Mononuclear cell (primary cell): ENCODE measurements around the gene ABCA3. TPM values are rescaled to one million over a fixed set of nuclear protein-coding genes. Genes with fewer than 3 reads are reported as not detected.

Experiments used
- total RNA-seq: library from RNA; depleted of rRNA; stranded (reverse); fragments of >200 nt; gene quantifications from one replicate; pipeline ENCODE4 v1.2.3, GENCODE V29; 2012

Gene ABCA3
- total RNA-seq, 1 donor, result 1.9 TPM

Other genes starting within 250 kb of the ABCA3 start
- 49.6 TPM for gene PKD1, start 204.8 kb downstream of the ABCA3 start, total RNA-seq
- not detected for gene RAB26, start 192.1 kb downstream of the ABCA3 start, total RNA-seq
- 17.9 TPM for gene TRAF7, start 184.9 kb downstream of the ABCA3 start, total RNA-seq
- gene CASKIN1, start 144.1 kb downstream of the ABCA3 start, total RNA-seq, result not detected
- gene MLST8, start 135.3 kb downstream of the ABCA3 start, total RNA-seq, result 11.0 TPM
- 0.84 TPM for gene BRICD5, start 129.9 kb downstream of the ABCA3 start, total RNA-seq
- 9.8 TPM for gene PGP, start 125.9 kb downstream of the ABCA3 start, total RNA-seq
- 14.0 TPM for gene E4F1, start 117.1 kb downstream of the ABCA3 start, total RNA-seq
- 0.21 TPM for gene DNASE1L2, start 104.3 kb downstream of the ABCA3 start, total RNA-seq
- gene ECI1, start 89.1 kb downstream of the ABCA3 start, total RNA-seq, result 10.5 TPM
- 156 TPM for gene RNPS1, start 72.6 kb downstream of the ABCA3 start, total RNA-seq
- 1.2 TPM for gene CCNF, start 88.7 kb upstream of the ABCA3 start, total RNA-seq
- gene TEDC2, start 119.4 kb upstream of the ABCA3 start, total RNA-seq, result not detected
- not detected for gene NTN3, start 130.6 kb upstream of the ABCA3 start, total RNA-seq
- 2.1 TPM for gene TBC1D24, start 134.4 kb upstream of the ABCA3 start, total RNA-seq
- gene ATP6V0C, start 173.2 kb upstream of the ABCA3 start, total RNA-seq, result 61.2 TPM
- gene AMDHD2, start 179.6 kb upstream of the ABCA3 start, total RNA-seq, result 49.7 TPM
- gene CEMP1, start 190.7 kb upstream of the ABCA3 start, total RNA-seq, result 0.10 TPM
- gene PDPK1, start 197.3 kb upstream of the ABCA3 start, total RNA-seq, result 36.9 TPM